Testis (tissue), 3 donors: ENCODE data around the gene ESYT2. TPM values are rescaled to one million over a fixed set of nuclear protein-coding genes. Genes with fewer than 3 reads are reported as not detected.

Source experiments
- DNase-seq: peaks from one replicate; pipeline ENCODE4 v3.0.0-alpha.2; 2019
- H3K27ac ChIP-seq, 2 donors: fragments of 200-600 bp; sonication (generic); one replicate each; pipeline ENCODE4 v1.5.1; 2019
- H3K27me3 ChIP-seq: fragments of 200-600 bp; sonication (generic); one replicate; pipeline ENCODE4 v1.5.1; 2019
- H3K36me3 ChIP-seq: fragments of 200-600 bp; sonication (generic); one replicate; pipeline ENCODE4 v1.5.1; 2017; ENCODE audit warnings: low read depth; ENCODE audit errors: missing control alignments
- H3K4me1 ChIP-seq: fragments of 200-600 bp; sonication (generic); one replicate; pipeline ENCODE4 v1.5.1; 2019
- H3K4me3 ChIP-seq, 2 donors: fragments of 200-600 bp; sonication (generic); one replicate each; pipeline ENCODE4 v1.5.1; 2017 to 2019
- H3K9me3 ChIP-seq: fragments of 200-600 bp; sonication (generic); one replicate; pipeline ENCODE4 v1.5.1; 2017
- POLR2A ChIP-seq: fragments of 450-650 bp; IDR thresholded peaks from one replicate; pipeline ENCODE4 v1.6.1; 2017; ENCODE audit warnings: antibody characterized with exemption, mild to moderate bottlenecking, moderate library complexity
- WGBS, 2 donors: methylation state at CpG; one replicate each; pipeline ENCODE4 v1.1.5; 2018; 5-methylcytosine and 5-hydroxymethylcytosine counted together
- intact Hi-C: fragments of 100-400 bp; cut with DNase I; formaldehyde crosslinking; loops from one replicate; pipeline ENCODE4 v1.15.1; 2023; ENCODE audit warnings: low total_unique reads
- polyA plus RNA-seq: library from polyadenylated mRNA; stranded (reverse); fragments of 350-450 nt; fragmentation: Illumina TruSeq; extraction: RNeasy Lipid Tissue Mini Kit (QIAGEN cat#74804); gene quantifications from one replicate; pipeline ENCODE4 v1.2.3, GENCODE V29; 2014; ENCODE audit warnings: low read depth, low replicate concordance; ENCODE audit not compliant: insufficient read depth
- total RNA-seq, 2 donors: library from RNA; depleted of rRNA; stranded (reverse); fragments of >200 nt; gene quantifications; one replicate each; pipeline ENCODE4 v1.2.3, GENCODE V29; 2016
- TF ChIP-seq, protein P1 (sequence below), 3 experiments: fragments of 450-650 bp in 2 of 3; fragments of 200-600 bp in 1 of 3; sonication (generic) in 1 of 3; IDR thresholded peaks; one replicate each; pipeline ENCODE4 v1.5.1; 2016 to 2019; ENCODE audit warnings: antibody characterized with exemption in 3 of 3, mild to moderate bottlenecking in 2 of 3, moderate library complexity in 1 of 3

Gene ESYT2
- total and polyA plus RNA-seq, 3 donors from 2014 or later, result 53.9 to 73.1 (median 61.1) TPM

DNA sequence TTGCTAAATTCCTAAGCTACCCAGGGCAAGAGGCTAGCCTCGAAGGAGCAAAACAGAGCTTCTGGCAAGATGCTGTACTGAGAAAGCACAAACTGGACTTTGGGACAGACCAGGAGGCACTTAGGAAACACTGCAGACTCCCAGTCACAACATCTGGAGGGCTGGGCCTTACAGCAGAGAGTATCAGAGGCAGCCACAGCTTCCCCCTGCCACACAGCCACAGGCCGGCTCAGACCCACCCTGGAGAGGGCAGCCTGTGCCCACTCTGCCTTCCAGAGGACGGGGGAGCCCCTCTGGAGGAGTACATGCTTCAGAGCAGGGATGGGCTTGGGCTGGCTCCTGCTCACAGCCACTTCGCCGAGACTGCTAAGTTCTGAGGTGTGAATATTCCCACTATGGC lies 17.4 kb downstream of the ESYT2 start:
- H3K4me1 ChIP-seq, result peaks cover 27% of the 10 kb centered on the region
- no peak for TF ChIP-seq POLR2A
- TF ChIP-seq, protein P1, sequence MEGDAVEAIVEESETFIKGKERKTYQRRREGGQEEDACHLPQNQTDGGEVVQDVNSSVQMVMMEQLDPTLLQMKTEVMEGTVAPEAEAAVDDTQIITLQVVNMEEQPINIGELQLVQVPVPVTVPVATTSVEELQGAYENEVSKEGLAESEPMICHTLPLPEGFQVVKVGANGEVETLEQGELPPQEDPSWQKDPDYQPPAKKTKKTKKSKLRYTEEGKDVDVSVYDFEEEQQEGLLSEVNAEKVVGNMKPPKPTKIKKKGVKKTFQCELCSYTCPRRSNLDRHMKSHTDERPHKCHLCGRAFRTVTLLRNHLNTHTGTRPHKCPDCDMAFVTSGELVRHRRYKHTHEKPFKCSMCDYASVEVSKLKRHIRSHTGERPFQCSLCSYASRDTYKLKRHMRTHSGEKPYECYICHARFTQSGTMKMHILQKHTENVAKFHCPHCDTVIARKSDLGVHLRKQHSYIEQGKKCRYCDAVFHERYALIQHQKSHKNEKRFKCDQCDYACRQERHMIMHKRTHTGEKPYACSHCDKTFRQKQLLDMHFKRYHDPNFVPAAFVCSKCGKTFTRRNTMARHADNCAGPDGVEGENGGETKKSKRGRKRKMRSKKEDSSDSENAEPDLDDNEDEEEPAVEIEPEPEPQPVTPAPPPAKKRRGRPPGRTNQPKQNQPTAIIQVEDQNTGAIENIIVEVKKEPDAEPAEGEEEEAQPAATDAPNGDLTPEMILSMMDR (IDR thresholded peaks at IDR 0.05), result no peak
- no peaks in the 10 kb centered on the region for H3K36me3 ChIP-seq
- no peak for DNase-seq
- H3K27me3 ChIP-seq, result no peaks in the 10 kb centered on the region
- intact Hi-C loops, result no loop called here
- H3K9me3 ChIP-seq, result no peaks in the 10 kb centered on the region
- 60 to 66% methylated on average over 1 to 5 of the region's 5 CpGs for WGBS, 2 donors
- H3K4me3 ChIP-seq, result no peak overlapping the region
- peak overlapping the region; percentile 55 to 88 for H3K27ac ChIP-seq

DNA sequence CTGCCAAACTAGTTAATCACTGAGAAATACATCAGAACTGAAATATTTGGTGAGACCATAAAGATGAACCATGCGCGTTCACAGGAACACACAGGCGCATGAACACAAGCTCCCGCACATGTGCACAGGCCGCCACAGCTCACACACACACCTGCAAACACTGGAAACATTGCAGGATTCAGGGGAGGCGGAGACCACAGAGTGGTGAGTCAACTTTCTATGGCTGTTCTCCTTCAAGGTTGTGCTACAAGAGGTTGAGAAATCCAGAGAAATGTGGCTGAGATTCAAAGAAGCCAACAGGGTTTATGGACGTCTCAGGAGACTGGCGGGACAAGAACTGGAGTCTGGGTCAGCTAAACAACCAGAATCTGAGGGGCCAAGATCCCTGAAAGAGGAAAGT lies 17.8 kb downstream of the ESYT2 start:
- no peaks in the 10 kb centered on the region for H3K27me3 ChIP-seq
- H3K27ac ChIP-seq, result peak overlapping the region in 1 of 2 donors; percentile 88
- 77 to 83% methylated on average over 6 to 8 of the region's 8 CpGs for WGBS, 2 donors
- H3K9me3 ChIP-seq, result no peaks in the 10 kb centered on the region
- intact Hi-C loops, result no loop called here
- no peak for TF ChIP-seq POLR2A
- TF ChIP-seq, protein P1 (IDR thresholded peaks at IDR 0.05), result no peak
- peaks cover 23% of the 10 kb centered on the region for H3K4me1 ChIP-seq
- DNase-seq, result no peak
- no peak overlapping the region for H3K4me3 ChIP-seq
- H3K36me3 ChIP-seq, result no peaks in the 10 kb centered on the region

DNA sequence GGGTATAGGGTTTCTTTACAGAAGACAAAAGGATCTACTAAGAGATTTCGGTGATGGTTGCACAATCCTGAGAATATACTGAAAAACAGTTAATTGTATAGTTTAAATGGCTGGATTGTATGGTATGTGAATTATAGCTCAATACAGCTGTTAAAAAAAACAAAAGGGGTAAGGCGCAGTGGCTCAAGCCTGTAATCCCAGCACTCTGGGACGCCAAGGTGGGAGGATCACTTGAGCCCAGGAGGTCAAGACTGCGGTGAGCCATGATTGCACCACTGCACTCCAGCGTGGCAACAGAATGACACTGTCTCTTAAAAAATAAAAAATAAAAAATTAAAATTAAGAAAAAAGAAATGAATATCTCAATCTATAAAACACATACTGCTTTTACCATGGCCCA lies 18.5 kb downstream of the ESYT2 start:
- intact Hi-C loops, result no loop called here
- Histone ChIP-seq H3K27ac (peak overlapping the region in 1 of 2 donors; percentile 88), H3K9me3 (no peaks in the 10 kb centered on the region), H3K36me3 (no peaks in the 10 kb centered on the region), H3K4me1 (peaks cover 17% of the 10 kb centered on the region), H3K27me3 (no peaks in the 10 kb centered on the region), H3K4me3 (no peak overlapping the region)
- DNase-seq, result no peak
- WGBS, 2 donors, result 94 to 96% methylated on average over 5 of the region's 5 CpGs
- TF ChIP-seq, protein P1 (IDR thresholded peaks at IDR 0.05), result no peak
- TF ChIP-seq POLR2A, result no peak

DNA sequence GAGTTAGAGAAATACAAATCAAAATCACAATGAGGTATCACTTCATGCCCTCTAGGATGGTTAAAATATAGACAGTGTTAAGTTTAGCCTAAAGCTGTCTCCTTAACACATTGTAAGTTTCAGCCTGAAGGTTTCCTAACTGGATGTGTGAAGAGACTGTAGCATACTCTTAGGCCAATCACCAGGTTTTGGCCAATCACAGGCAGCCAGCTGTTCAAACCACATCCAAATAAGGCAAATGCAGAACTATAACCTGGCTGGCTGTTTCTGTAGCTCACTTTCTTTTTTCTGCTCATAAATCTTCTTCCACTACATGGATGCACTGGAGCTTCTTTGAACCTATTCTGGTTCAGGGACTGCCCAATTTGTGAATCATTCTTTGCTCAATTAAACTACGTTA lies 19.7 kb downstream of the ESYT2 start:
- Histone ChIP-seq H3K27me3 (no peaks in the 10 kb centered on the region), H3K27ac (no peak overlapping the region), H3K4me3 (no peak overlapping the region), H3K4me1 (peaks cover 7% of the 10 kb centered on the region), H3K36me3 (no peaks in the 10 kb centered on the region), H3K9me3 (no peaks in the 10 kb centered on the region)
- intact Hi-C loops, result no loop called here
- DNase-seq, result no peak
- TF ChIP-seq, protein P1 (IDR thresholded peaks at IDR 0.05), result no peak
- no peak for TF ChIP-seq POLR2A
- WGBS, 2 donors, result 92 to 93% methylated on average over 1 of the region's 1 CpG

DNA sequence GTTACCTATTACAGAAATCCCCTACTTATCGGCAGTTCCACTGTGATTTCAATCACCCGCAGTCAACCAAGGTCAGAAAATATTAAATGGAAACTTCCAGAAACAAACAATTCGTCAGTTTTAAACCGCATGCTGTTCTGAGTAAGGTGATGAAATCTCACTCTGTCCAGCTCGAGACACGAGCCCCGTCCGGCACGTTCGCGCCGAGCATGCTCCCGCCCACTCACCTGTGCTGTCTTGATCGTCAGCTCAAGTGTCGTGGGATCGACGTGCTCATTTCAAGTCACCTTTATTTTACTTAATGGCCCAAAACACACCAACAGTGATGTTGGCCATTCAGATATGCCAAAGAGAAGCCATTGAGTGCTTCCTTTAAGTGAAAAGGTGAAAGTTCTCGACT lies 21.2 kb downstream of the ESYT2 start:
- intact Hi-C loops, result no loop called here
- Histone ChIP-seq H3K36me3 (no peaks in the 10 kb centered on the region), H3K27me3 (no peaks in the 10 kb centered on the region), H3K4me1 (peaks cover 6% of the 10 kb centered on the region), H3K27ac (no peak overlapping the region), H3K4me3 (no peak overlapping the region), H3K9me3 (no peaks in the 10 kb centered on the region)
- no peak for DNase-seq
- TF ChIP-seq POLR2A, result no peak
- TF ChIP-seq, protein P1 (IDR thresholded peaks at IDR 0.05), result no peak
- 96 to 99% methylated on average over 18 of the region's 18 CpGs for WGBS, 2 donors
